HUES64 (cell line): ENCODE results near the gene DCAF6.

Source experiments
- H3K27ac ChIP-seq: 2 replicates; pipeline ENCODE4 v1.7.0; 2013; ENCODE audit warnings: low read depth, low read length, inconsistent platforms
- H3K27me3 ChIP-seq: 2 replicates; pipeline ENCODE4 v1.6.1; 2013; ENCODE audit warnings: mild to moderate bottlenecking, low read length; ENCODE audit not compliant: insufficient read depth
- H3K36me3 ChIP-seq: 2 replicates; pipeline ENCODE4 v1.6.1; 2013; ENCODE audit warnings: mild to moderate bottlenecking, low read length; ENCODE audit not compliant: insufficient read depth
- H3K4me1 ChIP-seq: 2 replicates; pipeline ENCODE4 v1.6.1; 2013; ENCODE audit warnings: mild to moderate bottlenecking, low read length, moderate library complexity; ENCODE audit not compliant: insufficient read depth
- H3K4me3 ChIP-seq: 2 replicates; pipeline ENCODE4 v1.5.1; 2013; ENCODE audit warnings: mild to moderate bottlenecking, low read length, moderate library complexity
- H3K9ac ChIP-seq: 2 replicates; pipeline ENCODE4 v1.6.1; 2013; ENCODE audit warnings: mild to moderate bottlenecking, low read depth, low read length
- H3K9me3 ChIP-seq: 2 replicates; pipeline ENCODE4 v1.6.1; 2013; ENCODE audit warnings: low read depth, low read length; ENCODE audit not compliant: insufficient read depth
- WGBS: fragments of 150-250, 120-280 bp; methylation state at CpG from one replicate; pipeline ENCODE4 v1.1.7; 2013; ENCODE audit warnings: missing lambda C conversion rate; 5-methylcytosine and 5-hydroxymethylcytosine counted together

The DCAF6 gene

DNA sequence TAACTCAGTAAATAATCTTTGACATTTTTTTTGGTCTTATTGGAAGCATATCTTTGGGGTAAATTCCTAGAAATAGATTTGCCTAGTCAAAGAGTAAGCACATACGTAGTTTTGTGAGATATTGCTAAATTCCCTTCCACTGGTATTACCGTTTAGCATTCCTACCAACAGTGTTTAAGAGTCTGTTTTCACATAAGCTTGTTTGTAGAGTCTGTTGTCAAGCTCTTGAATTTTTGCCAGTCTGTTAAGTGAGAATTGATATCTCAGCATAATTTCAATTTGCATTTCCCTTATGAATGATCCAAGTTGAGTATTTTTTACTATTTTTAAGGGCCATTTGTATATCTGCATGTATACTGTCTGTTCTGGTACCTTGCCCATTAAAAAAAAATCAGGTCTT, 37.3 kb downstream of the DCAF6 start:
- Histone ChIP-seq H3K36me3 (peaks cover 33% of the 10 kb centered on the region), H3K4me3 (no peak overlapping the region), H3K4me1 (no peaks in the 10 kb centered on the region), H3K9ac (no peak overlapping the region), H3K27ac (no peak overlapping the region), H3K27me3 (no peaks in the 10 kb centered on the region), H3K9me3 (no peaks in the 10 kb centered on the region)
- WGBS = 100% methylated on average over 2 of the region's 2 CpGs

GRCh38 chr1:167974698-167975097, 38.2 kb downstream of the DCAF6 start:
- H3K9me3 ChIP-seq = no peaks in the 10 kb centered on the region
- H3K4me1 ChIP-seq = no peaks in the 10 kb centered on the region
- peaks cover 33% of the 10 kb centered on the region for H3K36me3 ChIP-seq
- 98% methylated on average over 4 of the region's 4 CpGs for WGBS
- H3K4me3 ChIP-seq = no peak overlapping the region
- no peak overlapping the region for H3K9ac ChIP-seq
- no peaks in the 10 kb centered on the region for H3K27me3 ChIP-seq
- no peak overlapping the region for H3K27ac ChIP-seq

- 100% methylated on average over 1 of the region's 1 CpG for WGBS
Measured at GRCh38 chr1:167977245-167977644, 40.8 kb downstream of the DCAF6 start.

DNA sequence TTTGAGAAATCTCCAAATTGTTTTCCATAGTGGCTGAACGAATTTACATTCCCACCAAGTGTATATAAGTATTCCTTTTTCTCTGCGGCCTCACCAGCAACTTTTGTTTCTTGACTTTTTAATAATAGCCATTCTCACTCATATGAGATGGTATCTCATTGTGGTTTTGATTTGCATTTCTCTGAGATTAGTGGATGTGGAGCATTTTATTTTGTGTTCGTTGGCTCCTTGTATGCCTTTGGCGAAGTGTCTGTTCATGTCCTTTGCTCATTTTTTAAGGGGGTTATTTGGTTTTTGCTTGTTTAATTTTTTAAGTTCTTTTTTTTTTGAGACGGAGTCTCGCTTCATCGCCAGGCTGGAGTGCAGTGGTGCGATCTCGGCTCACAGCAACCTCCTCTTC, 45.5 kb downstream of the DCAF6 start:
- no peaks in the 10 kb centered on the region; the same call in 1 of the 2 replicates for H3K4me1 ChIP-seq
- no peak overlapping the region for H3K27ac ChIP-seq
- no peaks in the 10 kb centered on the region for H3K9me3 ChIP-seq
- no peak overlapping the region for H3K9ac ChIP-seq
- H3K36me3 ChIP-seq = peaks cover 12% of the 10 kb centered on the region
- H3K4me3 ChIP-seq = no peak overlapping the region
- no peaks in the 10 kb centered on the region for H3K27me3 ChIP-seq
- 94% methylated on average over 8 of the region's 9 CpGs for WGBS

More at GRCh38 chr1:167977245-167977644, 40.8 kb downstream of the DCAF6 start:
- no peak overlapping the region for H3K9ac ChIP-seq
- H3K4me3 ChIP-seq = no peak overlapping the region
- peaks cover 35% of the 10 kb centered on the region for H3K36me3 ChIP-seq
- H3K27ac ChIP-seq = no peak overlapping the region
- H3K4me1 ChIP-seq = no peaks in the 10 kb centered on the region
- H3K27me3 ChIP-seq = no peaks in the 10 kb centered on the region
- no peaks in the 10 kb centered on the region for H3K9me3 ChIP-seq

GRCh38 chr1:167983797-167984420, 47.4 kb downstream of the DCAF6 start:
- Histone ChIP-seq H3K4me3 (no peak overlapping the region), H3K4me1 (no peaks in the 10 kb centered on the region; the same call in 1 of the 2 replicates), H3K27ac (no peak overlapping the region), H3K36me3 (peaks cover 17% of the 10 kb centered on the region), H3K9ac (no peak overlapping the region), H3K9me3 (no peaks in the 10 kb centered on the region), H3K27me3 (no peaks in the 10 kb centered on the region)
- 97% methylated on average over 2 of the region's 2 CpGs for WGBS

DNA sequence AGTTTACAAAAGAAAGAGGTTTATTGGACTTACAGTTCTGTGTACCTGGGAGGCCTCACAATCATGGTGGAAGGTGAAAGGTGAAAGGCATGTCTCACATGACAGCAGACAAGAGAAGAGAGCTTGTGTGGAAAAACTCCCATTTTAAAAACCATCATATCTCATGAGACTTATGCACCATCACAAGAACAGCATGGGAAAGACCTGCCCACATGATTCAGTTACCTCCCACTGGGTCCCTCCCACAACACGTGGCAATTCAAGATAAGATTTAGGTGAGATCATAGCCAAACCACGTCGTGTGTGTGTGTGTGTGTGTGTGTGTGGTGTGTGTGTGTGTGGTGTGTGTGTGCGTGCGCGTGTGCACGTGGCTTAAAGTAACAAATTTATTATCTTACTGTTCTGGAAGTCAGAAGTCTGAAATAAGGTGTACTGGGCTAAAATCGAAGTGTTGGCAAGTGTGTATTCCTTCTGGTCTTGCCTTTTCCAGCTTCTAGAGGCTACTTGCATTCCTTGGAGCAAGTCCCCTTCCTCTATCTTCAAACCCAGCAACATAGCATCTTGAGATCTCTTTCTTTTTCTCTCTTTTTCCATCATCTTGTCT, 48.5 kb downstream of the DCAF6 start:
- no peak overlapping the region for H3K27ac ChIP-seq
- no peak overlapping the region for H3K9ac ChIP-seq
- WGBS = 96% methylated on average over 8 of the region's 8 CpGs
- no peaks in the 10 kb centered on the region; the same call in 1 of the 2 replicates for H3K4me1 ChIP-seq
- no peak overlapping the region for H3K4me3 ChIP-seq
- H3K36me3 ChIP-seq = peaks cover 14% of the 10 kb centered on the region
- H3K9me3 ChIP-seq = no peaks in the 10 kb centered on the region
- no peaks in the 10 kb centered on the region for H3K27me3 ChIP-seq

DNA sequence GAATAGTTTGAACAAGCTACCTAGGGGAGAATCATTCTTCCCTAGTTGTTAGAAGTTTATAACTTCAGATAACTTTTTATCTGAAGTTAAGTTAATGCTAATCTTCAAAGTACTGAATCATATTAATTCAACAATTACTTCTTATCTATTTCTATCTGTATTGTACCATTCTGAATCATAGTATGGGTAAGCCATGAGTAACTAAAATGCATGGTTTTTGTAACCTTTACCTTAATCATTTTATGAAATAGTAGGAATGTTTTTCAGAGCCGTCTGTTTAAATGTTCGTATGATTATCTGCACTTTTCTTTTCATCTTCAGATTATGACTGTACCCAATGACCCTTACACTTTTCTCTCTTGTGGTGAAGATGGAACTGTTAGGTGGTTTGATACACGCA, 50.7 kb downstream of the DCAF6 start:
- Histone ChIP-seq H3K9me3 (no peaks in the 10 kb centered on the region), H3K4me3 (no peak overlapping the region), H3K27me3 (no peaks in the 10 kb centered on the region), H3K27ac (no peak overlapping the region), H3K9ac (no peak overlapping the region), H3K36me3 (peaks cover 25% of the 10 kb centered on the region), H3K4me1 (no peaks in the 10 kb centered on the region; the same call in 1 of the 2 replicates)
- WGBS = no CpG with 5 or more reads among the region's 3 CpGs

- Histone ChIP-seq H3K27me3 (no peaks in the 10 kb centered on the region), H3K4me1 (no peaks in the 10 kb centered on the region), H3K36me3 (peaks cover 51% of the 10 kb centered on the region), H3K9ac (no peak overlapping the region), H3K9me3 (no peaks in the 10 kb centered on the region), H3K27ac (no peak overlapping the region), H3K4me3 (no peak overlapping the region)
- 100% methylated on average over 2 of the region's 2 CpGs for WGBS
Measured at GRCh38 chr1:167991546-167991945, 55.1 kb downstream of the DCAF6 start.

GRCh38 chr1:167993720-167994119, 57.2 kb downstream of the DCAF6 start:
- Histone ChIP-seq H3K27me3 (no peaks in the 10 kb centered on the region), H3K36me3 (peaks cover 40% of the 10 kb centered on the region), H3K9me3 (no peaks in the 10 kb centered on the region), H3K9ac (no peak overlapping the region), H3K4me1 (no peaks in the 10 kb centered on the region), H3K4me3 (no peak overlapping the region), H3K27ac (no peak overlapping the region)
- 97% methylated on average over 1 of the region's 2 CpGs for WGBS

- WGBS = no CpG with 5 or more reads among the region's 2 CpGs
- Histone ChIP-seq H3K9ac (no peak overlapping the region), H3K4me3 (no peak overlapping the region)
Measured at GRCh38 chr1:167994560-167994959, 58.1 kb downstream of the DCAF6 start.

DNA sequence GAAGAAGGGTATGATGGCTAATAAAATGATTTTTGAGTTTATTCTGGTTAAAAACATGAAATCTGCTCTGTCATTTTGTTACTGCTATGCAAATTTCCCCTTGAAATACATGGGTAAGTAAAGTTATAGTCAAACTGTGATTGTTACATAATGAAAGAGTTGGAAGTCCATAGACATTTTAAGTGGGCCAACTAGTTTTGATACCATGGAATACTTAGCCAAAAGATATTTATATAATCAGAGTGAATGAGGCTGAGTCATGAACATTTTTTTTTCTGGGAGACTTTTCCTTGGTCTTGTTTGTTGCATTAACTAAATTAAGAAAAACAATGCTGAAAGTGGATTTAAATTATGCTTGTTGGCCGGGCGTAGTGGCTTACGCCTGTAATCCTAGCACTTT, 58.6 kb downstream of the DCAF6 start:
- H3K4me1 ChIP-seq = no peaks in the 10 kb centered on the region
- no peak overlapping the region for H3K9ac ChIP-seq
- no peaks in the 10 kb centered on the region for H3K9me3 ChIP-seq
- H3K27me3 ChIP-seq = no peaks in the 10 kb centered on the region
- H3K27ac ChIP-seq = no peak overlapping the region
- H3K36me3 ChIP-seq = peaks cover 40% of the 10 kb centered on the region
- H3K4me3 ChIP-seq = no peak overlapping the region
- WGBS = 98% methylated on average over 3 of the region's 3 CpGs

More at GRCh38 chr1:167994560-167994959, 58.1 kb downstream of the DCAF6 start:
- Histone ChIP-seq H3K36me3 (peaks cover 40% of the 10 kb centered on the region), H3K27me3 (no peaks in the 10 kb centered on the region), H3K27ac (no peak overlapping the region), H3K4me1 (no peaks in the 10 kb centered on the region), H3K9me3 (no peaks in the 10 kb centered on the region)
